ENCODE results near the gene GPR87. TPM values are rescaled to one million over a fixed set of nuclear protein-coding genes. Genes with fewer than 3 reads are reported as not detected.

Gene GPR87
- polyA plus RNA-seq, 3 donors: 0.15 TPM; not detected in 2

GRCh38 chr3:151268267-151269235, 48.1 kb downstream of the GPR87 start:
- Histone ChIP-seq H4K20me1 (ENCODE audit: insufficient read depth, low read length) (no peaks in the 10 kb centered on the region), H3K9me3 (replicated peaks in 1 of 2; ENCODE audit: control insufficient read depth in 1 of 2, insufficient read depth in 1 of 2, low read length in 2 of 2) (no peaks in the 10 kb centered on the region), H3K4me3 (replicated peaks in 1 of 3; ENCODE audit: low read depth in 2 of 3, low read length in 3 of 3) (no peak overlapping the region), H3K36me3 (replicated peaks in 1 of 2; ENCODE audit: control insufficient read depth in 1 of 2, insufficient read depth in 2 of 2, low read length in 2 of 2) (no peaks in the 10 kb centered on the region), H3K27me3 (ENCODE audit: control insufficient read depth in 2 of 2, insufficient read depth in 2 of 2, low read length in 2 of 2) (no peaks in the 10 kb centered on the region), H3K4me1 (ENCODE audit: control insufficient read depth in 1 of 2, insufficient read depth in 2 of 2, low read length in 2 of 2) (peaks cover 21 to 23% of the 10 kb centered on the region in 2 donors), H3K4me2 (replicated peaks; ENCODE audit: extremely low read depth, low read length, poor library complexity, severe bottlenecking) (no peak overlapping the region), H3K27ac (ENCODE audit: low read depth in 1 of 2, low read length in 2 of 2) (no peak overlapping the region), H3K9ac (ENCODE audit: insufficient read depth, low read length, poor library complexity, severe bottlenecking) (no peak overlapping the region), H2AFZ (ENCODE audit: insufficient read depth, low read depth, low read length, poor library complexity, severe bottlenecking) (no peak overlapping the region), H3K79me2 (ENCODE audit: insufficient read depth, low read length) (no peaks in the 10 kb centered on the region)
- peak overlapping the region in 2 of 7 donors; percentile 14 to 42 for H3K27ac Mint-ChIP-seq
- intact Hi-C loops (cut with micrococcal nuclease): no loop called here
- H3K4me1 Mint-ChIP-seq: peaks cover 22% of the 10 kb centered on the region
- no peaks in the 10 kb centered on the region for H3K36me3 Mint-ChIP-seq
- WGBS (ENCODE audit: insufficient coverage): 60% methylated on average over 1 of the region's 11 CpGs
- H3K27me3 Mint-ChIP-seq (ENCODE audit: low read depth in 3 of 3): peaks cover 0 to 13% (median 2%) of the 10 kb centered on the region in 3 donors
- H3K4me3 Mint-ChIP-seq: no peak overlapping the region
- no peak for TF ChIP-seq CTCF (IDR thresholded peaks at IDR 0.05)
- no peaks in the 10 kb centered on the region for H3K9me3 Mint-ChIP-seq
- DNase-seq: no peak

GRCh38 chr3:151267066-151267465, 49.6 kb downstream of the GPR87 start:
- no peak overlapping the region for H3K4me3 ChIP-seq (replicated peaks in 1 of 3; ENCODE audit: low read depth in 2 of 3, low read length in 3 of 3)
- peaks cover 0 to 13% (median 2%) of the 10 kb centered on the region in 3 donors for H3K27me3 Mint-ChIP-seq (ENCODE audit: low read depth in 3 of 3)
- H3K36me3 Mint-ChIP-seq: no peaks in the 10 kb centered on the region
- no peaks in the 10 kb centered on the region for H3K9me3 ChIP-seq (replicated peaks in 1 of 2; ENCODE audit: control insufficient read depth in 1 of 2, insufficient read depth in 1 of 2, low read length in 2 of 2)
- no peak for DNase-seq
- H3K27me3 ChIP-seq (ENCODE audit: control insufficient read depth in 2 of 2, insufficient read depth in 2 of 2, low read length in 2 of 2): no peaks in the 10 kb centered on the region
- H3K27ac Mint-ChIP-seq: peak overlapping the region in 2 of 7 donors; percentile 90 to 97
- no peak overlapping the region for H3K27ac ChIP-seq (ENCODE audit: low read depth in 1 of 2, low read length in 2 of 2)
- H4K20me1 ChIP-seq (ENCODE audit: insufficient read depth, low read length): no peaks in the 10 kb centered on the region
- H3K4me3 Mint-ChIP-seq: no peak overlapping the region
- no peaks in the 10 kb centered on the region for H3K9me3 Mint-ChIP-seq
- peaks cover 22% of the 10 kb centered on the region for H3K4me1 Mint-ChIP-seq
- no peak overlapping the region for H3K4me2 ChIP-seq (replicated peaks; ENCODE audit: extremely low read depth, low read length, poor library complexity, severe bottlenecking)
- no peak overlapping the region for H2AFZ ChIP-seq (ENCODE audit: insufficient read depth, low read depth, low read length, poor library complexity, severe bottlenecking)
- H3K79me2 ChIP-seq (ENCODE audit: insufficient read depth, low read length): no peaks in the 10 kb centered on the region
- no peaks in the 10 kb centered on the region for H3K36me3 ChIP-seq (replicated peaks in 1 of 2; ENCODE audit: control insufficient read depth in 1 of 2, insufficient read depth in 2 of 2, low read length in 2 of 2)
- no peak overlapping the region for H3K9ac ChIP-seq (ENCODE audit: insufficient read depth, low read length, poor library complexity, severe bottlenecking)
- WGBS (ENCODE audit: insufficient coverage): no CpG with 5 or more reads among the region's 1 CpG
- no peak for TF ChIP-seq CTCF (IDR thresholded peaks at IDR 0.05)
- peaks cover 21 to 23% of the 10 kb centered on the region in 2 donors for H3K4me1 ChIP-seq (ENCODE audit: control insufficient read depth in 1 of 2, insufficient read depth in 2 of 2, low read length in 2 of 2)
- intact Hi-C loops (cut with micrococcal nuclease): no loop called here
